Panc1 (cell line): ENCODE measurements around the gene ACSS1.

ENCODE experiments used
- CTCF ChIP-seq: fragments of 450-650 bp; IDR thresholded peaks from 2 replicates; pipeline ENCODE4 v1.5.1; 2017; ENCODE audit warnings: mild to moderate bottlenecking
- POLR2AphosphoS5 ChIP-seq: IDR thresholded peaks from 2 replicates; pipeline ENCODE4 v1.6.1; 2012; ENCODE audit warnings: mild to moderate bottlenecking, low read depth, low read length, moderate library complexity

GRCh38 chr20:24970030-24970553 is 87.8 kb downstream of the ACSS1 start:
- TF ChIP-seq POLR2AphosphoS5 (no peak), CTCF (no peak)
